ENCODE measurements around the gene PRSS8. TPM values are rescaled to one million over a fixed set of nuclear protein-coding genes. Genes with fewer than 3 reads are reported as not detected.

The PRSS8 gene
- total RNA-seq, 1 experiment from 2014 or later: 42.6 TPM

- Histone ChIP-seq H4K20me1 (ENCODE audit: insufficient read depth) (no peaks in the 10 kb centered on the region), H2AFZ (ENCODE audit: low read depth, low read length, poor library complexity, severe bottlenecking) (no peak overlapping the region), H3K27me3 (ENCODE audit: insufficient read depth, low read length) (no peaks in the 10 kb centered on the region), H3K9me2 (ENCODE audit: insufficient read depth) (no peaks in the 10 kb centered on the region), H3K9me3 (ENCODE audit: control insufficient read depth in 1 of 2, insufficient read depth in 1 of 2, low read depth in 1 of 2, low read length in 2 of 2) (no peaks in the 10 kb centered on the region), H3K27ac (ENCODE audit: low read depth, low read length) (no peak overlapping the region), H3K79me2 (ENCODE audit: insufficient read depth, low read length) (peaks cover 7% of the 10 kb centered on the region; the same call in 1 of the 2 replicates), H3K9ac (ENCODE audit: low read length) (no peak overlapping the region), H3K4me3 (replicated peaks in 1 of 2; ENCODE audit: low read depth in 1 of 2, low read length in 2 of 2) (no peak overlapping the region), H3K4me2 (ENCODE audit: low read length) (no peak overlapping the region), H3K4me1 (ENCODE audit: control insufficient read depth in 1 of 2, insufficient read depth in 2 of 2, low read length in 2 of 2) (peaks cover 34 to 51% of the 10 kb centered on the region in 2 experiments), H3K36me3 (ENCODE audit: control insufficient read depth in 1 of 2, insufficient read depth in 2 of 2, low read length in 2 of 2) (peaks cover 8 to 14% of the 10 kb centered on the region in 2 experiments; a peak in 3 of 4 replicates)
- RAD21 ChIA-PET (ENCODE audit: low non-redundant PET in 1 of 2, low total read pairs in 2 of 2, uncharacterized antibody in 2 of 2, unreplicated experiment in 2 of 2): no interaction called here
- no TSS peak for BruUV-seq (replicated peaks)
- no peak for ATAC-seq
- CTCF ChIA-PET: no interaction called here
- TF ChIP-seq POLR2AphosphoS5 (IDR thresholded peaks at IDR 0.05; ENCODE audit: low read depth, low read length): no peak; the same call in 1 of the 2 replicates
- TF ChIP-seq MAX (IDR thresholded peaks at IDR 0.05): no peak
- no peak for TF ChIP-seq ZFX (IDR thresholded peaks at IDR 0.05)
- no peak for DNase-seq (ENCODE audit: low read depth, low spot score)
- intact Hi-C loops (cut with micrococcal nuclease): no loop called here
- POLR2A ChIA-PET: interaction anchor here (1.4 kb wide), 1 partner anchor 9 kb away, joined by 3 read pairs; no protein-coding TSS in a partner anchor
Measured at GRCh38 chr16:31133046-31133501, 2.5 kb downstream of the PRSS8 start.

- no peaks in the 10 kb centered on the region for H3K9me3 ChIP-seq (ENCODE audit: control insufficient read depth in 1 of 2, insufficient read depth in 1 of 2, low read depth in 1 of 2, low read length in 2 of 2)
- H3K9ac ChIP-seq (ENCODE audit: low read length): no peak overlapping the region
- TF ChIP-seq POLR2AphosphoS5 (IDR thresholded peaks at IDR 0.05; ENCODE audit: low read depth, low read length) (peak; percentile 27; the same call in 1 of the 2 replicates), YY1 (IDR thresholded peaks at IDR 0.05; ENCODE audit: extremely low read depth, insufficient replicate concordance, low read depth, low read length) (no peak)
- H3K4me1 ChIP-seq (ENCODE audit: control insufficient read depth in 1 of 2, insufficient read depth in 2 of 2, low read length in 2 of 2): peaks cover 29 to 45% of the 10 kb centered on the region in 2 experiments
- H3K36me3 ChIP-seq (ENCODE audit: control insufficient read depth in 1 of 2, insufficient read depth in 2 of 2, low read length in 2 of 2): peaks cover 8 to 14% of the 10 kb centered on the region in 2 experiments; a peak in 3 of 4 replicates
- no peak overlapping the region for H3K4me3 ChIP-seq (replicated peaks in 1 of 2; ENCODE audit: low read depth in 1 of 2, low read length in 2 of 2)
- ChIA-PET RAD21 (ENCODE audit: low non-redundant PET in 1 of 2, low total read pairs in 2 of 2, uncharacterized antibody in 2 of 2, unreplicated experiment in 2 of 2) (no interaction called here), CTCF (interaction anchor here (0.6 to 1.6 kb wide), 2 partner anchors 10 to 30 kb away, joined by 4 to 8 read pairs; no protein-coding TSS in a partner anchor), POLR2A (interaction anchor here (1.4 to 2.4 kb wide), 2 partner anchors 10 to 15 kb away, joined by 3 to 7 read pairs; partner anchors contain the start of gene KAT8)
- no TSS peak for BruUV-seq (replicated peaks)
- H3K27me3 ChIP-seq (ENCODE audit: insufficient read depth, low read length): no peaks in the 10 kb centered on the region
- DNase-seq (ENCODE audit: low read depth, low spot score) (no peak), ATAC-seq (no peak)
- no peak overlapping the region for H3K27ac ChIP-seq (ENCODE audit: low read depth, low read length)
- no peaks in the 10 kb centered on the region for H4K20me1 ChIP-seq (ENCODE audit: insufficient read depth)
- H2AFZ ChIP-seq (ENCODE audit: low read depth, low read length, poor library complexity, severe bottlenecking): no peak overlapping the region
- intact Hi-C loops (cut with micrococcal nuclease): no loop called here
- H3K79me2 ChIP-seq (ENCODE audit: insufficient read depth, low read length): peaks cover 7% of the 10 kb centered on the region; the same call in 1 of the 2 replicates
- H3K9me2 ChIP-seq (ENCODE audit: insufficient read depth): no peaks in the 10 kb centered on the region
- no peak overlapping the region for H3K4me2 ChIP-seq (ENCODE audit: low read length)
Measured at GRCh38 chr16:31132303-31132979, 3.1 kb downstream of the PRSS8 start.

Data from HCT116 (cell line).